SK-N-SH treated with all-trans-retinoic acid at 6 μM for 48 hours (cell line): Measurements from ENCODE around the gene TSNAXIP1.

Experiments used
- ATAC-seq: fragments of 200-7000 bp; cut with Tn5 transposase; 3 replicates; pipeline ENCODE4 v1.9.1; 2020; ENCODE audit warnings: mild to moderate bottlenecking, moderate library complexity
- ARNTL ChIP-seq: fragments of 450-650 bp; formaldehyde crosslinking; IDR thresholded peaks from 2 replicates; pipeline ENCODE4 v1.5.0; 2020; ENCODE audit warnings: low read depth, mild to moderate bottlenecking, moderate library complexity, borderline replicate concordance
- BACH2 ChIP-seq: fragments of 250-450 bp; sonication (Bioruptor Pico); IDR thresholded peaks from 2 replicates; pipeline ENCODE4 v1.9.0; 2021; ENCODE audit warnings: mild to moderate bottlenecking, borderline replicate concordance
- CSDC2 ChIP-seq: fragments of 250-450 bp; sonication (Bioruptor Pico); IDR thresholded peaks from 2 replicates; pipeline ENCODE4 v1.5.0; 2020; ENCODE audit warnings: mild to moderate bottlenecking, moderate library complexity
- ESRRG ChIP-seq: fragments of 250-450 bp; sonication (Bioruptor Pico); IDR thresholded peaks from 2 replicates; pipeline ENCODE4 v1.6.1; 2021; ENCODE audit warnings: mild to moderate bottlenecking
- GLIS3 ChIP-seq: fragments of 250-450 bp; sonication (Bioruptor Pico); IDR thresholded peaks from 2 replicates; pipeline ENCODE4 v1.5.0; 2020; ENCODE audit warnings: mild to moderate bottlenecking, moderate library complexity
- ISL1 ChIP-seq: fragments of 250-450 bp; sonication (Bioruptor Pico); IDR thresholded peaks from 2 replicates; pipeline ENCODE4 v2.1.2; 2022; ENCODE audit warnings: mild to moderate bottlenecking, moderate library complexity
- OSR1 ChIP-seq: fragments of 250-450 bp; sonication (Bioruptor Pico); IDR thresholded peaks from 2 replicates; pipeline ENCODE4 v1.8.0; 2022; ENCODE audit warnings: moderate library complexity, mild to moderate bottlenecking, inconsistent platforms
- PPARA ChIP-seq: fragments of 250-450 bp; sonication (Bioruptor Pico); IDR thresholded peaks from 2 replicates; pipeline ENCODE4 v1.5.0; 2020; ENCODE audit warnings: mild to moderate bottlenecking, borderline replicate concordance
- RARB ChIP-seq: fragments of 250-450 bp; sonication (Bioruptor Pico); IDR thresholded peaks from 2 replicates; pipeline ENCODE4 v1.8.0; 2021; ENCODE audit warnings: mild to moderate bottlenecking, moderate library complexity
- SNAI2 ChIP-seq: fragments of 250-450 bp; sonication (Bioruptor Pico); IDR thresholded peaks from 2 replicates; pipeline ENCODE4 v1.5.0; 2020; ENCODE audit warnings: mild to moderate bottlenecking, moderate library complexity
- TCF4 ChIP-seq: fragments of 250-450 bp; sonication (Bioruptor Pico); IDR thresholded peaks from 2 replicates; pipeline ENCODE4 v1.8.0; 2021; ENCODE audit warnings: mild to moderate bottlenecking, moderate library complexity, borderline replicate concordance
- TOX ChIP-seq: fragments of 250-450 bp; sonication (Bioruptor Pico); IDR thresholded peaks from 2 replicates; pipeline ENCODE4 v1.8.0; 2021; ENCODE audit warnings: mild to moderate bottlenecking, moderate library complexity, borderline replicate concordance
- ZC3H10 ChIP-seq: fragments of 250-450 bp; sonication (Bioruptor Pico); IDR thresholded peaks from 2 replicates; pipeline ENCODE4 v1.5.1; 2021; ENCODE audit warnings: mild to moderate bottlenecking, moderate library complexity
- ZFP3 ChIP-seq: fragments of 250-450 bp; sonication (Bioruptor Pico); IDR thresholded peaks from 2 replicates; pipeline ENCODE4 v1.5.0; 2020; ENCODE audit warnings: mild to moderate bottlenecking, moderate library complexity
- ZFP30 ChIP-seq: fragments of 450-650 bp; formaldehyde crosslinking; IDR thresholded peaks from 2 replicates; pipeline ENCODE4 v1.5.0; 2022; ENCODE audit warnings: mild to moderate bottlenecking, moderate library complexity
- ZNF565 ChIP-seq: fragments of 450-650 bp; formaldehyde crosslinking; conservative IDR thresholded peaks from 2 replicates; pipeline ENCODE4 v1.5.0; 2020; ENCODE audit warnings: low read depth, mild to moderate bottlenecking, moderate library complexity
- ZNF70 ChIP-seq: fragments of 450-650 bp; formaldehyde crosslinking; IDR thresholded peaks from 2 replicates; pipeline ENCODE4 v1.5.0; 2020; ENCODE audit warnings: mild to moderate bottlenecking, moderate library complexity
- ZNF8 ChIP-seq: fragments of 450-650 bp; formaldehyde crosslinking; IDR thresholded peaks from 2 replicates; pipeline ENCODE4 v1.5.0; 2020; ENCODE audit warnings: mild to moderate bottlenecking, moderate library complexity
- TF ChIP-seq, protein P1 (sequence below): fragments of 250-450 bp; sonication (Bioruptor Pico); IDR thresholded peaks from 2 replicates; pipeline ENCODE4 v1.5.0; 2020; ENCODE audit warnings: mild to moderate bottlenecking, moderate library complexity
- TF ChIP-seq, protein P2 (sequence below): fragments of 250-450 bp; sonication (Bioruptor Pico); IDR thresholded peaks from 2 replicates; pipeline ENCODE4 v1.5.1; 2021; ENCODE audit warnings: mild to moderate bottlenecking, moderate library complexity
- TF ChIP-seq, protein P3 (sequence below): fragments of 250-450 bp; sonication (Bioruptor Pico); IDR thresholded peaks from 2 replicates; pipeline ENCODE4 v1.8.0; 2021; ENCODE audit warnings: low read depth, mild to moderate bottlenecking, moderate library complexity, borderline replicate concordance
- TF ChIP-seq, protein P4 (sequence below): fragments of 250-450 bp; sonication (Bioruptor Pico); IDR thresholded peaks from 2 replicates; pipeline ENCODE4 v1.5.1; 2020; ENCODE audit warnings: low read depth, mild to moderate bottlenecking, moderate library complexity
- TF ChIP-seq, protein P5 (sequence below): fragments of 250-450 bp; sonication (Bioruptor Pico); IDR thresholded peaks from 2 replicates; pipeline ENCODE4 v1.8.0; 2020; ENCODE audit warnings: mild to moderate bottlenecking, moderate library complexity, borderline replicate concordance

Gene TSNAXIP1

DNA sequence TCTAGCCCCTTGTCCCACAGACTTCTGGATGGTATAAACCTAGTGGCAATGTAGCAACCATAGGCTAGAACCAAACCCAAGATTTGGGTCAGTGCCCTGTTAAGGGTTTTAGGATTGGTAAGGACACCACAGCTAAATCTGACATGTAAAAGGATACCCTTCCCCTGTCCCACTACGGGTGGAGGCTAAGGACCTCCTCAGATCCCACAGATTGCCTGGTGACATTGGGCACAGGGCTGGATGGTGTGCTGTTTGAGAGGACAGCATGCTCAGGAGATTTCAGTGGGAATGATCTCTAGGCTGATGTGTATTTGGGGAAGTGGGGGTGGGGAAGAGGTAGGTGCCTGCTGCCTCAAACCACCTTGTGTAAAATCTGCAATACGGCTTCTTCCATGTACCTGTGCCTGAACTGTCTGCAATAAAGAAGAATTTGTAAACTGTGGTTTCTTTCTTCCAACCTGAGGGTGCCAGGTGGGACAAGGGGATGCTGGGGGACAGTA lies 65.5 kb downstream of the TSNAXIP1 start (continued):
- TF ChIP-seq, protein P1, sequence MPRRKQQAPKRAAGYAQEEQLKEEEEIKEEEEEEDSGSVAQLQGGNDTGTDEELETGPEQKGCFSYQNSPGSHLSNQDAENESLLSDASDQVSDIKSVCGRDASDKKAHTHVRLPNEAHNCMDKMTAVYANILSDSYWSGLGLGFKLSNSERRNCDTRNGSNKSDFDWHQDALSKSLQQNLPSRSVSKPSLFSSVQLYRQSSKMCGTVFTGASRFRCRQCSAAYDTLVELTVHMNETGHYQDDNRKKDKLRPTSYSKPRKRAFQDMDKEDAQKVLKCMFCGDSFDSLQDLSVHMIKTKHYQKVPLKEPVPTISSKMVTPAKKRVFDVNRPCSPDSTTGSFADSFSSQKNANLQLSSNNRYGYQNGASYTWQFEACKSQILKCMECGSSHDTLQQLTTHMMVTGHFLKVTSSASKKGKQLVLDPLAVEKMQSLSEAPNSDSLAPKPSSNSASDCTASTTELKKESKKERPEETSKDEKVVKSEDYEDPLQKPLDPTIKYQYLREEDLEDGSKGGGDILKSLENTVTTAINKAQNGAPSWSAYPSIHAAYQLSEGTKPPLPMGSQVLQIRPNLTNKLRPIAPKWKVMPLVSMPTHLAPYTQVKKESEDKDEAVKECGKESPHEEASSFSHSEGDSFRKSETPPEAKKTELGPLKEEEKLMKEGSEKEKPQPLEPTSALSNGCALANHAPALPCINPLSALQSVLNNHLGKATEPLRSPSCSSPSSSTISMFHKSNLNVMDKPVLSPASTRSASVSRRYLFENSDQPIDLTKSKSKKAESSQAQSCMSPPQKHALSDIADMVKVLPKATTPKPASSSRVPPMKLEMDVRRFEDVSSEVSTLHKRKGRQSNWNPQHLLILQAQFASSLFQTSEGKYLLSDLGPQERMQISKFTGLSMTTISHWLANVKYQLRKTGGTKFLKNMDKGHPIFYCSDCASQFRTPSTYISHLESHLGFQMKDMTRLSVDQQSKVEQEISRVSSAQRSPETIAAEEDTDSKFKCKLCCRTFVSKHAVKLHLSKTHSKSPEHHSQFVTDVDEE: no peak

DNA sequence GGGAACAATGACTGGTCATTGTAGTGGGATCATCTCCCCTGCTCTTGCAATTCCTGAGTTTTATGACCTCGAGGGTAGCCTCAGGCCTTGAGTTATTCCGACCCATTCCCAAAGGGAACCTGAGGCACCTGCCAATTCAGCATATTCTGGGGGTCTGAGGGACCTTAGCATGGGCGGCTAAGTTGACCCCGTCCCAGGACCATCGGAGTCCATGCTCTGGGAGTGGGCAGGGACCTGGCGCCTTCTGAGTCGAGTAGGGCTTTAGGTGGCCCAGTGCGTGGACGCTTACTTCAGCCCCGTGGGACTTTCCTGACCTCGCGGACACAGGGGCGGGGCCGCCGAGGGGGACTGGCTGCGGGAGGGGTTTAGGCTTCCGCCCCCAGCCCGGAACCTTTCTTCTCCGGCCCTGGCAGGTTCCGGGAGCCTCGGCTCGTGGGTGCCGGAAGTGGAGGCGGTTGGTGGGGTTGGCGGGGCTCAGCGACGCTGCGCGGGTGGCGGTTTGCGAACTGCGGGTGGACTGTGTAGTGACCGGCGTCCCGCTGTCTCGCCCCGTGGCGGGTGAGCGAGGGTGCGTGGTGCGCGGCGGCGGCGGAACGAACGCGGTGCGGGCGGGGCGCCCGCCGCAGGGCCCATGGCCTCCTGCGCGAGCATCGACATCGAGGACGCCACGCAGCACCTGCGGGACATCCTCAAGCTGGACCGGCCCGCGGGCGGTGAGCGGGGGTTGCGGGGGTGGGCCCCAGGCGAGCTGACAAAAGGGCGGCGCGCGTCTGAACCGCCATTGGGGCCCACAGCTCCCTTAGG lies 66.1 kb downstream of the TSNAXIP1 start, which contains the start of gene EDC4:
TSS of gene EDC4 (plus strand) at position 422 of the 804 bp plus-strand sequence. CDS start at position 632, 210 bp downstream.
- peak; percentile 92 for ATAC-seq
- TF ChIP-seq TCF4 (no peak), ZNF565 (no peak), PPARA (CRISPR knock-in tag) (no peak), RARB (CRISPR knock-in tag) (peak; percentile 41; the same call in 1 of the 2 replicates), BACH2 (no peak), ZFP3 (CRISPR knock-in tag) (0 out of 2 replicates have a peak, but pooled peaks have one; percentile 17), GLIS3 (CRISPR knock-in tag) (no peak; the same call in 1 of the 2 replicates), SNAI2 (0 out of 2 replicates have a peak, but pooled peaks have one; percentile 11), ESRRG (CRISPR knock-in tag) (peak; percentile 65; the same call in 1 of the 2 replicates), CSDC2 (no peak), ARNTL (CRISPR knock-in tag) (no peak), ZNF8 (CRISPR knock-in tag) (no peak), ZC3H10 (CRISPR knock-in tag) (0 out of 2 replicates have a peak, but pooled peaks have one; percentile 20), OSR1 (CRISPR knock-in tag) (no peak), ZFP30 (CRISPR knock-in tag) (no peak), ISL1 (no peak), ZNF70 (no peak), TOX (CRISPR knock-in tag) (peak; percentile 65)
- TF ChIP-seq, protein P2, sequence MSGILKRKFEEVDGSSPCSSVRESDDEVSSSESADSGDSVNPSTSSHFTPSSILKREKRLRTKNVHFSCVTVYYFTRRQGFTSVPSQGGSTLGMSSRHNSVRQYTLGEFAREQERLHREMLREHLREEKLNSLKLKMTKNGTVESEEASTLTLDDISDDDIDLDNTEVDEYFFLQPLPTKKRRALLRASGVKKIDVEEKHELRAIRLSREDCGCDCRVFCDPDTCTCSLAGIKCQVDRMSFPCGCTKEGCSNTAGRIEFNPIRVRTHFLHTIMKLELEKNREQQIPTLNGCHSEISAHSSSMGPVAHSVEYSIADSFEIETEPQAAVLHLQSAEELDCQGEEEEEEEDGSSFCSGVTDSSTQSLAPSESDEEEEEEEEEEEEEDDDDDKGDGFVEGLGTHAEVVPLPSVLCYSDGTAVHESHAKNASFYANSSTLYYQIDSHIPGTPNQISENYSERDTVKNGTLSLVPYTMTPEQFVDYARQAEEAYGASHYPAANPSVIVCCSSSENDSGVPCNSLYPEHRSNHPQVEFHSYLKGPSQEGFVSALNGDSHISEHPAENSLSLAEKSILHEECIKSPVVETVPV: peak; percentile 36; the same call in 1 of the 2 replicates
- TF ChIP-seq, protein P1: no peak
- TF ChIP-seq, protein P3, sequence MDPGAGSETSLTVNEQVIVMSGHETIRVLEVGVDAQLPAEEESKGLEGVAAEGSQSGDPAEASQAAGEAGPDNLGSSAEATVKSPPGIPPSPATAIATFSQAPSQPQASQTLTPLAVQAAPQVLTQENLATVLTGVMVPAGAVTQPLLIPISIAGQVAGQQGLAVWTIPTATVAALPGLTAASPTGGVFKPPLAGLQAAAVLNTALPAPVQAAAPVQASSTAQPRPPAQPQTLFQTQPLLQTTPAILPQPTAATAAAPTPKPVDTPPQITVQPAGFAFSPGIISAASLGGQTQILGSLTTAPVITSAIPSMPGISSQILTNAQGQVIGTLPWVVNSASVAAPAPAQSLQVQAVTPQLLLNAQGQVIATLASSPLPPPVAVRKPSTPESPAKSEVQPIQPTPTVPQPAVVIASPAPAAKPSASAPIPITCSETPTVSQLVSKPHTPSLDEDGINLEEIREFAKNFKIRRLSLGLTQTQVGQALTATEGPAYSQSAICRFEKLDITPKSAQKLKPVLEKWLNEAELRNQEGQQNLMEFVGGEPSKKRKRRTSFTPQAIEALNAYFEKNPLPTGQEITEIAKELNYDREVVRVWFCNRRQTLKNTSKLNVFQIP (CRISPR knock-in tag): no peak
- TF ChIP-seq, protein P4, sequence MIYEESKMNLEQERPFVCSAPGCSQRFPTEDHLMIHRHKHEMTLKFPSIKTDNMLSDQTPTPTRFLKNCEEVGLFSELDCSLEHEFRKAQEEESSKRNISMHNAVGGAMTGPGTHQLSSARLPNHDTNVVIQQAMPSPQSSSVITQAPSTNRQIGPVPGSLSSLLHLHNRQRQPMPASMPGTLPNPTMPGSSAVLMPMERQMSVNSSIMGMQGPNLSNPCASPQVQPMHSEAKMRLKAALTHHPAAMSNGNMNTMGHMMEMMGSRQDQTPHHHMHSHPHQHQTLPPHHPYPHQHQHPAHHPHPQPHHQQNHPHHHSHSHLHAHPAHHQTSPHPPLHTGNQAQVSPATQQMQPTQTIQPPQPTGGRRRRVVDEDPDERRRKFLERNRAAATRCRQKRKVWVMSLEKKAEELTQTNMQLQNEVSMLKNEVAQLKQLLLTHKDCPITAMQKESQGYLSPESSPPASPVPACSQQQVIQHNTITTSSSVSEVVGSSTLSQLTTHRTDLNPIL (CRISPR knock-in tag): no peak
- TF ChIP-seq, protein P5, sequence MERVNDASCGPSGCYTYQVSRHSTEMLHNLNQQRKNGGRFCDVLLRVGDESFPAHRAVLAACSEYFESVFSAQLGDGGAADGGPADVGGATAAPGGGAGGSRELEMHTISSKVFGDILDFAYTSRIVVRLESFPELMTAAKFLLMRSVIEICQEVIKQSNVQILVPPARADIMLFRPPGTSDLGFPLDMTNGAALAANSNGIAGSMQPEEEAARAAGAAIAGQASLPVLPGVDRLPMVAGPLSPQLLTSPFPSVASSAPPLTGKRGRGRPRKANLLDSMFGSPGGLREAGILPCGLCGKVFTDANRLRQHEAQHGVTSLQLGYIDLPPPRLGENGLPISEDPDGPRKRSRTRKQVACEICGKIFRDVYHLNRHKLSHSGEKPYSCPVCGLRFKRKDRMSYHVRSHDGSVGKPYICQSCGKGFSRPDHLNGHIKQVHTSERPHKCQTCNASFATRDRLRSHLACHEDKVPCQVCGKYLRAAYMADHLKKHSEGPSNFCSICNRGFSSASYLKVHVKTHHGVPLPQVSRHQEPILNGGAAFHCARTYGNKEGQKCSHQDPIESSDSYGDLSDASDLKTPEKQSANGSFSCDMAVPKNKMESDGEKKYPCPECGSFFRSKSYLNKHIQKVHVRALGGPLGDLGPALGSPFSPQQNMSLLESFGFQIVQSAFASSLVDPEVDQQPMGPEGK (CRISPR knock-in tag): peak; percentile 94
